Measurements from ENCODE around the gene KIF6.
A peak's percentile ranks its signal among the peaks of the same experiment; 100 is the strongest.
"Not testable (repeated sequence)": the region's sequence is repeated elsewhere in the genome, so short reads cannot be mapped to it uniquely, and the experiment has no call there.

Gene KIF6, protein sequence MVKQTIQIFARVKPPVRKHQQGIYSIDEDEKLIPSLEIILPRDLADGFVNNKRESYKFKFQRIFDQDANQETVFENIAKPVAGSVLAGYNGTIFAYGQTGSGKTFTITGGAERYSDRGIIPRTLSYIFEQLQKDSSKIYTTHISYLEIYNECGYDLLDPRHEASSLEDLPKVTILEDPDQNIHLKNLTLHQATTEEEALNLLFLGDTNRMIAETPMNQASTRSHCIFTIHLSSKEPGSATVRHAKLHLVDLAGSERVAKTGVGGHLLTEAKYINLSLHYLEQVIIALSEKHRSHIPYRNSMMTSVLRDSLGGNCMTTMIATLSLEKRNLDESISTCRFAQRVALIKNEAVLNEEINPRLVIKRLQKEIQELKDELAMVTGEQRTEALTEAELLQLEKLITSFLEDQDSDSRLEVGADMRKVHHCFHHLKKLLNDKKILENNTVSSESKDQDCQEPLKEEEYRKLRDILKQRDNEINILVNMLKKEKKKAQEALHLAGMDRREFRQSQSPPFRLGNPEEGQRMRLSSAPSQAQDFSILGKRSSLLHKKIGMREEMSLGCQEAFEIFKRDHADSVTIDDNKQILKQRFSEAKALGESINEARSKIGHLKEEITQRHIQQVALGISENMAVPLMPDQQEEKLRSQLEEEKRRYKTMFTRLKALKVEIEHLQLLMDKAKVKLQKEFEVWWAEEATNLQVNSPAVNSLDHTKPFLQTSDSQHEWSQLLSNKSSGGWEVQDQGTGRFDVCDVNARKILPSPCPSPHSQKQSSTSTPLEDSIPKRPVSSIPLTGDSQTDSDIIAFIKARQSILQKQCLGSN

DNA sequence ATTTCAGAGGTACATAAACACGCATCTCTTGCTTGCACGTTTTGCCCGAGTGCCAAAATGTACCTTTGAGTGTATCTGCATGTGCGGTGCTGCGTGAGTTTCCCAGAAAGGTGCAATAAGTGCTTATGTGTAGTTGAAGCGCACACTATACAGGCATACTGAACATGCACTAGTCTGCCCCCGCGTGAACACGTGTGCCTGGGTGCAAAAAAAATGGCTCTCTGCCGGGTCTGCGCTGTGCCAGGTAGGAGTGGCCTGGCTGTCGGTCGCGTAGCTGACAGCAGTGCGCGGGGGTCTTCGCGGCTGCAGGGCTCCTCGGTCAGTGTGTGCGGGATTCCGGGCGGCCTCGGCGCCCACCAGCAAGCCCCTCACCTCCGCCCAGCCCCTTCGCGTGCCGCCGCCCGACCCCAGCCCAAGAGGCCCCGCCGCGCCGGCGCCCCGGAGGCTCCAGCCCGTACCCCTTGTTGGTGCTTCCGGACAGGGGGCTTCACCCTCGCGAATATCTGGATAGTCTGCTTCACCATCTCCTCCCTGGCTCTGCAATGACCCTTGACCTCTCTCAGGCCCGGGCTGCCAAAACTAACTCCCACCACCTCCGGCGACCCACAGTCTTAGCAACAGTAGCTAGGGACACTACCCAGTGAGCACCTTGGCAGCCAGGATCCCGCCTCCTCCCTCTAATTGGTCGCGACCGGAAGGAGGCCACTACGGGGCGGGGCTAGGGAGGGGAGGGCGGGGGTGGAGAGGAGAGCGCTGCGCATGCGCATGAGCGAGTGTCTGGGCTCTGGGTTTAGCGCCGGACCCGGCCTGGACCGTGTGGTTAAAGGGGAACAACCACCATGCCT is at the start of gene KIF6:
Gene KIF6 (minus strand): TSS at position 622 of the 845 bp plus-strand sequence. CDS start 98 bp downstream, at position 524.
- peak; percentile 71 for DNase-seq

DNA sequence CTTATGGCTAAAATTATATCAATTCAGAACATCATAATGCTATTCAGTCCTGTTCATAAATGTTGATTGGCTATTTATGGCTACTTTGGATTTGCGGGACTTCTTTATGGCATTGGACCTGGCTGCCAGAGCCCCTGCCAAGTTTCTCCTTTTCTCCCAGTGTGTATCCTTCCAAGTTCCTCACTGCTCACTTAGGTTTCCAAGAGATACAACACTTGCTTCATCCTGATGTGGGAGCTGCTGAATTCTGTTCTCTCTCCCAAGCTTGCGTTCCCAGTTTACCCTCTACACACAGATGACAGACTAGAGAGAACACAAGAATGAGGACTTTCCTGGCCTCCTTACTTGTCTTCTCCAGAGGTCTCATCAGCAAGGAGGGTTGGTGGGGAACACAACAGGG is 48.6 kb upstream of the KIF6 start:
- DNase-seq = no peak

DNA sequence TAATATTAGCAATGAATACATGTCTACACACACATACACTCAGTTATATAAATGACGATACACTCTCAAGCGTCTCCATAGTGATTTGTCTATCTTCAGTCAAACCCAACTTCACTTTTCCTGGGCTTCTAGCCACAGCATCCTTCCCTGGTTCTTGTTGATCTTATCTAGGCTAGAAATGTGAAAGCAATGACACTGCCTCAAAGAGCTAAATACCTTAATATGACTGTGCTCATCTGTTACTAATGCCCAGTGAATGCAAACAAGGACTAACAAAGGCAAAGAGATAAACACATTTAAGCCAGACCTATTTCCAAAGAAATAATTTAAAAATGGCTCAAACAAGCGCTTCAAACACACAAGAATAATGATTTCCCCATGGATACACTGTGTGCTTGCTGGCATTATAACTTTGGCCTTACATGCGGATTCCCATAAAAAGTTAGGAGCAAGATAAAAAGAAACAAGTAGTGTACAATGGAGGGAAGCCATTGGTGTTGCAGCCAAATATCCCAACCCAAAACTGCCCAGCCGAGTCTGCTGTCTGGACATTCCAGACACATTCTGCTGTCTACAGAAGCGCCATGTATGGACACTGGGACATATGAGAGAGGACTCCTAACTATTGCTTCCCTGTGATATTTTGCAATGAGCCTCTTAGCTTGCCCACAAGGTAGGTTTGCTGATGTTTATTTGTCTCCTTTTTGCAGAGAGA is 47.5 kb upstream of the KIF6 start:
- DNase-seq = no peak

DNA sequence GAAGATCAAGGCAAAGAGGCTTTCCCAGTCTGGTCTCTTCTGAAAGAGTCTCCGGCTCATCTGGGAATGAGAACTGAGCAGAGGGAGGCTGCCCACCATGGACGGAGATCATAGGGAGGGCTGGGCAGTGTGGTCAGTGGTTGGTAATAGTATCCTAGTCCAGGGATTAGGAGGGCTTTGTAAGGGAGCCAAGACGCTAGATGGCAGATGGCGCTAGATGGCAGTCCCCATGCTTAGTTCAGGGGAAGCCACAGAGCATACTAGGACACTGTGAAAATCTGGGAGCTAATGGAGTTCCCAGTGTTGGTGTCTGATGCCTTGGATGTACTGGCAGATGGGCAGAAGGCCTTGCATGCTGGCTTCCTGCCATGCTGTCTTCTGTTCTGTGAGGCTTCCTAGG is 45.2 kb upstream of the KIF6 start:
- no peak for DNase-seq

DNA sequence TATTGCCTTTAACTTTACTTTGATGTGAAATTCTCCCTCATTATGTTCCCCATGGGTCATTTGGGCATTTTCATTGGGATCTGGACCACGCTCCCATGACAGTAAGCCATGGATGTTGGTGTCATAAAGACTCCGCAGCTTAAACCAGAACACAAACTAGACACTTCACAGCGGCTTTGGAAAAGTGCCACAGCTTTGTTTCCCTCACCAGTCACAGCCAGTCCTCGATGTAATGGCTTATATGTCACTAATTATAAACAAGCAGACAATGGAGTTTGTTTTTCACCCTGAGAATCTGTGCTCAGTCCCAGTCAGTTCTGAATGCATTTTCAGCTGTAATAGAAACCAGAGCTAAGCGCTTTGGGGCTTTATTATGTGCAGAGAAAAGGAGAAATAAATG is 43.8 kb upstream of the KIF6 start:
- no peak for DNase-seq

DNA sequence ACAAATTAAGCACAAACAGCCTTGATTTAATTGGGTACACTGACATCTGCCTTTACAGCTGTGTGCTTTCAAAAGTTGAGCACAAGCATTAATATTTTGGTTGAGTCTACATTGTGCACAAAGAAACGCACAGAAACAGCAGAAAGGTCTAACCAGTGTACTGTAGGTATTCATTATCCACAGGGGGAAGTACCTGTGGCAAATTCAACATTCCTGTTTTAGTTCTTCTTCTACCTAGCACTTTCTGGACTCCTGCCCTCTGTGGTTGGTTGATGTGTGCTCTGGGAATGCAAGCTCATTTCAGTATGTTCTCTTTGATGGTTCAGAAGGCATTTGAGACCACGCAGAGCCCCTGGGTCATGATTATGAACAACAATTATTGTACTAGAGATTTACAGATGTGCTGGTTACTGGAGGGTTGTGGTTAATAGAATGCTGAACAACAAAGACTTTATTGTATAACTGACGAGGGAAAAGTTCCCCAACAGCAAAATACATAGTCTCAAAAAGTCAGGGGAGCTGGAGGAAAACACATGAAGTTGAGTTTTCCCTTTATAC is 40.4 kb upstream of the KIF6 start:
- no peak for DNase-seq

DNA sequence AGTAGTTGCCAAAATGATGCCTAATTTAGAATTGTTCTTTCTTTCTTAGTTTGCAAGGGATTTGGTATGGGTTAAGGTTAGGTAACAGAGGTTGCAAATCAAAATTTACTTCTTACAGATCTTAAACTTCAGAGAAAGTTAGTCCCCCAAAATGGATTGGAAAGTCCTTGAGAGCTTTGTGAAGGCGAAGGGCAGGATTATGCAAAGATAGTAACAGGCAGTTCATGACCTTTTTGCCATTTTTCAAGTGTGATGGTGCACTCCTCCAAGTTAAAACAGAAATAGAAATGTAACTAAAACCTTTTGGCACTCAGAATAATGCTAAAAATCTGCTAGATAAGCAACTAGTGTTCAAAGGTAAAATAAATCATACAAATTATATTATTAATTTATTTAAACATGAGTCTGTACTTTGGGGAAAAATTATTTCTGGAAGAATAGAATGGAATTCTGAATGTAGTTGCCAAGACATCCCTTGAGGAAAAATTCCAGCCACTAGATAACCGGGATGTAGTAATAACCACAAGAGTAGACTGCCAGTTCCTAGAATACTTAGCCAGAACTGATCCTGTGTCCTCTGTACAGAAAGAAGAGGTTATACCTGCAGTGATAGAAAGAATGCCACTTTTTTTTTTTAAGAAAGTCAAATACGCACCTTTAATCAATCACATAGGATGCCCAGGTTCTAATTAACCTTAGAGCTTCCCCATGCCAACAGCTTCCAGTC is 35.2 kb upstream of the KIF6 start:
- DNase-seq = no peak

DNA sequence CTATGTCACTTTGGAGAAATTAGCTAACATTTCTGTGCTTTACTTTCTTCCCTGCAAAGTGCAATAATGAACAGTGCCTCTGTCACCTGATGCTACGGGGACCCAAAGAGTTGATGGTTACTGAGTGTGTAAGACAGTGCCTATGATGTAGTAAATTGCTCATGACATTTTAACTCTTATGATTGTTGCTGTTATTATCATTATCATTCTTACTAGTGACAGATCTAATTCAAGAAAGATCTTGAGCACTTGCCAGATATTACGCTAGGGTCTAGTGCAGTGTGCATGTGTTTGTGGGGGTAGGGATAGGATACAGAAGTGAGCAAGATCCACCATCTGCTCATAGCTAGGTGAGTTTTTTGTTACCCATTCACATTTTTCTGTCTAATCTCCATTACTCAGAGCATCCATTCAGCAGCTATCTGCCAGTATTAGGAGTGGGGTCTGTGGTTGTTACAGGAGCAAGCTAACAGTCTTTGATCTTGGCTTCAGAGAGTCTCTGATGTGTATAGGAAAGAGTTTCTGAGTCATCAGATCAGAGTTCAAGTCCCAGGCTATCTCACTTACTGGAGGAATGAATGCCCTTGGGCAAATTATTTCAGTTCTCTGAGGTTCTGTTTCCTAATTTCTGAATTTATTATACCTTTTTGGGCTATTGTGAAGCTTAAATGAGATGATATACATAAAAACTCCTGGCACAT is 33.8 kb upstream of the KIF6 start:
- no peak for DNase-seq

DNA sequence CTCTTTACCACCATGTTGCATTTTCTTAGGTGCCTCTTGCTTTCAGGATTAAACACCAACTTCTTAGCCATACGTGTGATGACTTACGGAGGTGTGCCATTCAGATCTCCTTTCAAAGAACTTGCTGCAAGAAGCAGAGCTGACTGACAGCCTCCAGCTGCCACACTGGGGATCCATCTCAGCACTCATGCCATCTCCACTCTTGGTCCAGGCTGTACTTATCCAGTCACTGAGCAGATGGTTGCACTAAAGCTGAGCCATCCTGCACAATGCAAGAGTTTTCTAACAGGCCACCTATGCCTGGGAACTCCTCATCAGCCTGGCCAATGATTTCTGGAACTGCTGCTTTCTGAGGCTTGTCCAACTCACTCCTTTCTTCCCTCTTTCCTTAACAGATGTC is 31.4 kb upstream of the KIF6 start:
- DNase-seq = no peak

DNA sequence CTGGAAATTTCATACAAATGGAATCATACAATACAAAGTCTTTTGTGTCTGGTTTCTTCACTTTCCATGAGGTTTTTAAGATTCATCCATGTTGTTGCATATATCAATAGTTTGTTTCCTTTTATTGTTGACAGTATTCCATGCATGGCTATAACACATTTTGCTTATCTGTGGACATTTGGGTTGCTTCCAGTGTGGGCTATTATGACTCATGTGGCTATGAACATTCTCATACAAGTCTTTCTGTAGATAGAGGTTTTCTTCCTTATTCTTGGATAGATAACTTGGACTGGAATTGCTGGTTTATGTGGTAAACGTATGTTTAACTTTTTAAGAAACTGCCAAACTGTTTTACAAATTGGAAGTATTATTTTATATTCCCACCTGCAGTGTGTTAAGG is 30.0 kb upstream of the KIF6 start:
- DNase-seq = no peak

DNA sequence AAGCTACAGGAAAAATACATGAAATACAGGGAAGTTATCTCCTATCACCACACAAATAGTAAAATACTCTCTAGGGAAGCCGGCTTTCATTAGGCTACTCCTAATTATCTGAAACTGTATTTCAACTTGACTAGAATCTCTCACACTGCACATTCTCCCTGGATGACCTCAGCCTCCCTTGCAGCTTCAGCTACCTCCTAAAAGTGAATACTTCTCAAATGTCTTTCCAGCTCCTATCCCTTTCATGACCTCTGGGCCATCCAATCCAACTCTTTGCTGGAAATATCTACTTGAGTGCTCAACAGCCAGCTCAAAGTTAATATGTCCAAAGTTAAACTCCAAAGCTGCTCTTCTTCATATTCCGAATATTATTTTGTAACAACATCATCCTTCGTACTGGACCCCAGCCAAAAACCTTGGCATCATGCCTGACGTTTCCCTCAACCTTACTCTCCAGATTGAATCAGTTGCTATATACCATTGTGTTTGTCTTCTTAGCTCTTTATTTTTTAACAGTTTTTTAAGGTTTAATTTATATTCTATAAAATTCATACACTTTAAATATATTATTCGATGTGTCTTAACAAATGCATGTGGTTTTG is 29.4 kb upstream of the KIF6 start:
- no peak for DNase-seq

DNA sequence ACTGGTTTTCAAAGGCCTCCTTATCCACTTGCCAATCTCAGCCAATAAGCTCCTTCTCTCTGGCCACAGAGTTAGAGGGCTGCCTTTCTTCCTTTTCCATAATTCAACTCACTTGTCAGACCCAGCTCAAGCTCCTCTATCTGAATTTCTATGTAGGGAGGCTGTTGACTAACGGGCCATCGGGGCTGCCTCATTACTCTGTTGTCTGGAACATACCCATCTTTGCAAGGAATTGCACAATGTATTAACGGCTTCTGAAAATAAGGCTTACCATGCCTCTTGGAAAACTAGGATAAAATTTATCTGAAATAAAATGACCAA is 28.5 kb upstream of the KIF6 start:
- DNase-seq = no peak

DNA sequence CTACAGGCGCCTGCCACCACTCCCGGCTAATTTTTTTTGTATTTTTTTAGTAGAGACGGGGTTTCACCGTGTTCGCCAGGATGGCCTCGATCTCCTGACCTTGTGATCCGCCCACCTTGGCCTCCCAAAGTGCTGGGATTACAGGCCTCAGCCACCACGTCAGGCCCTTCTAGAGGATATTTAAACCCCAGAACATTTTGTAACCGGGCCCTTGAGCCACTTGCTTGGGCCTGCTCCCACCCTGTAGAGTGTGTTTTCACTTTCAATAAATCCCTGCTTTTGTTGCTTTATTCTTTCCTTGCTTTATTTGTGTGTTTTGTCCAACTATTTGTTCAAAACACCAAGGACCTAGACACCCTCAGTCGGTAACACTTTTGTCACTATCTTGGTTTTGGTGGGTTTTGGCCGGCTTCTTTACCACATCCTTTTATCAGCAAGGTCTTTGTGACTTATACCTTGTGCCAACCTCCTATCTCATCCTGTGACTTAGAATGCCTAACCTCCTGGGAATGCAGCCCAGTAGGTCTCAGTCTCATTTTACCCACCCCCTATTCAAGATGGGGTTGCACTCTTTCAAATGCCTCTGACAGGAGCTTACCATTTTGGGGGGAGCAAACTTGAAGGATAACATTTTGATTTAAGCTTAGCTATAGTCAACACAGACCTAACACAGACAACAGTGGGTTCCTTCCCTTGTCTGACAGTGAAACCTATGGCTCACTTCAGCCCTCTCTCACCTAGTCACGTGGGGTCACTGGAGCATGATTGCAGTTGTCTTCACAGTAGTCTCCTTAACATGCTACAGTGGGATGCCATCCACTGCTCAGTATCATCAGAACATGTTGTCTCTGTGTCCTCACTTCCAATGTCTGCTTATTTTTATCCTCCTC is 27.9 kb upstream of the KIF6 start:
- no peak for DNase-seq

DNA sequence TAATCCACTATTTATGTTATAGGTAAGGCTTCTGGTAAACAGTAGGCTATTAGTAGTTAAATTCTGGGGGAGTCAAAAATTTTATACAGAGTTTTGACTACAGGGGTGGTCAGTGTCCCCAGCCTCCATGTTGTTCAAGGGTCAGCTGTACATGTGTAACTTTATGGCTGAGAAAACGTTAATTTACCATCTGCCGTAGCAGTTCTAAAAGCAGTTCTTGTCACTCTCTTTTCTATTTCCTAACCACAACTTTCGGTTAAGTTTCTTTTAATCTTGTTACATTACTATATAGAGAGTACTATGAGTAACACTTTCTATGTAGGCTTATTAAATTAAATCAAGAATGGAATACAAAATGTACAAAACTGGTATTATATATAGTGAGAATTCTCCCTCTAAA is 21.6 kb upstream of the KIF6 start:
- no peak for DNase-seq

DNA sequence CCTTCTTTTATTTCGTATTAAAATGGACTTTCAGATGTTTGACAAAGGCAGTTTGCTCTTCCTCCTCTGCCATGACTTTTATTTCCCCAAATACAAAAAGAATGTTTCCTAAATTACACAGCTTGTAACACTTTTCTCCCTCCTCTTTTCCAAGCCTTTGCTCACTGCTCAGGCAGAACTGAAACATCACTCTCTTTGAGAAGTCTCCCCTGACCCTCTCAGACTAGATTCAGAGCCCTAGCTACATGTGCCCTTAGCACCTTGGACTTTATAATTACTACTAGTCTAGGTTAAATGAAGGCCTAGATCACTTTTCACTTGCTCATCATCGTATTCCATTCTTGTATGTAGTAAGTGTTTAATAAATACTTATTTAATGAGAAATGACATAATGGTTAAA is 8.5 kb upstream of the KIF6 start:
- DNase-seq = no peak

DNA sequence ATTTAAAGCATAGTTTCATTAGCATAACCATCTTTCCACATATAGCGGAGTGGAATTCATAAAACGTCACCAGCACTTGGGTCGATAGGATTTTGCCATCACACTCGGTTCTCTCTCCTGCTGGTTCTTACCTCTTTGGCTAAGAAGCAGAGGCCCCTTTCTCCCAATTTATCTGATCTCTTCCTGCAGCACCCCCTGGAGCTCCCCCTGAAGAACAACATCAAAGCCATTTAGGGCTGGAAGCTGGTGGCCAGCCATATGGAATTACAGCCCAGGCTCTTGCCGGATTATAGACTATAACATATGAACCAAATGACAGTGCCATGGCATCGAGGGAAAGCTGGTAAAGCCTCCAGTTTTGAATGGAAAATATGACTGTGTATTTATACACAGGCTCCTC is 6.4 kb upstream of the KIF6 start:
- DNase-seq = no peak

DNA sequence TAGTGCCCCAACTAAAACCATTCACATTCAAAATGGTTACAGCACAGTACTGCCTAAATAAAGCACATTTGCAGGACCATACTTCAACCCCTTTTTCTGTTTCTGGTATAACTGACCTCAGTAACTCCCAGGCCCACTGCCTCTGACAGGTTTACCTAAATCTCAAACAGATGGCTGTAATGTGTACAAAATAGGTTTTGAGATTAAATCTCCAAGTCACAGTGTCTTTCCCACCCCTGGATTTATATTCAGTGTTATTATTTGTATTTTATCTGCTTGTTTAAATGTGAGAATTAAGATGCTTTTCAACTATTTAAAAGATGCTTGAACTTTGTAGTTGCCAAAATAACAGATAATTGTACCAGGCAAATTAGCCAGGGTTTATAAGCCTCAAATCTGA is 4.7 kb upstream of the KIF6 start:
- no peak for DNase-seq

DNA sequence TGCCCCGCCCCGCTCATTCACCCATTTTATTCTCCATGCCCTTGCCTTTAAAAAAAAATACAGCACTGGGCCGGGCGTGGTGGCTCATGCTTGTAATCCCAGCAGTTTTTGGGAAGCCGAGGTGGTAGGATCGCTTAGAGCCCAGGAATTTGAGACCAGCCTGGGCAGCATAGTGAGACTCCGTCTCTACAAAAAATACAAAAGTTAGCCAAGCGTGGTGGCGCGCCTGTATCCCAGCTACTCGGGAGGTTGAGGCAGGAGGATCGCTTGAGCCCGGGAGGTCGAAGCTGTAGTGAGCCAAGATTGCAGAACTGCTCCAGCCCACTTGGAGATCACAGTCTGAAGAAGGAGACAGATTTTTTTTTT is 407 bp upstream of the KIF6 start:
- no peak for DNase-seq

DNA sequence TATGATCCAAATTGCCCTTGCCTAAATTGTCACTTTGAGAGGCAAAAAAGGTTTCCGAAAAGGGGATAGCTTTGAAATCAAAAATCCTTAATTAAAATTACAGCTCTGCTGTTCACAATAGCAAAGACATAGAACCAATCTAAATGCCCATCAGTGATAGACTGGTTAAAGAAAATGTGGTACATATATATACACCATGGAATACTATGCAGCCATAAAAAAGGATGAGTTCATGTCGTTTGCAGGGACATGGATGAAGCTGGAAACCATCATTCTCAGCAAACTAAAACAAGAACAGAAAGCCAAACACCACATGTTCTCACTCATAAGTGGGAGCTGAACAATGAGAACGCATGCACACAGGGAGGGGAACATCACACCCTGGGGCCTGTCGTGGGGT is 1.9 kb downstream of the KIF6 start:
- not testable (repeated sequence) for DNase-seq

DNA sequence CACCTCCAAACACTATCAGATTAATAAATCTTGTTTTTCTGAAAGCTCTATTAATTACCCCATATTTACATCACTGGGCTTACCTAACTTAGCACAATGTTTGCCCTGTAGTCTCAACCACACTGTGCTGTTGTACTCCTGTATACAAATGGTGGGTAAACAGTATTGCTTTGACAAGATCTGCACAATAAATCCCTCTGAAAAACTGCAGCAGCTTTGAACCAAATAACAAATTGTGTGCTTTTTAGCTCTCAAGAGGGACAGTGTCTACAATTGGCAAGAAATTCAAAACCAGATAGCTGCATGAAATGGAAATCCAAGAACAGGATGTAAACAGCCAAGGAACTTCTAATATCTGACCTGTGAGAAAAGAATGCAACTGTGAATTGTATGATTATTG is 10.4 kb downstream of the KIF6 start:
- DNase-seq = no peak

Data from NCI-H1048 (cell line).